Uterus (tissue), 4 donors: Measurements from ENCODE around the gene SASS6. TPM values are rescaled to one million over a fixed set of nuclear protein-coding genes. Genes with fewer than 3 reads are reported as not detected.

Source experiments
- DNase-seq, 2 donors: peaks; one replicate each; pipeline ENCODE4 v3.0.0-alpha.2; 2019 to 2020
- H3K27ac ChIP-seq, 2 donors: fragments of 200-600 bp; sonication (generic); 1 replicate in 1 of 2; 2 replicates in 1 of 2; pipeline ENCODE4 v1.5.1; 2016 to 2018
- H3K27me3 ChIP-seq, 2 donors: fragments of 200-600 bp; sonication (generic); one replicate each; pipeline ENCODE4 v1.5.1; 2018 to 2019; ENCODE audit warnings: control low read depth in 1 of 2
- H3K36me3 ChIP-seq, 2 donors: fragments of 200-600 bp; sonication (generic); one replicate each; pipeline ENCODE4 v1.5.1; 2019; ENCODE audit warnings: control low read depth in 1 of 2
- H3K4me1 ChIP-seq, 2 donors: fragments of 200-600 bp; sonication (generic); one replicate each; pipeline ENCODE4 v1.5.1; 2018 to 2019; ENCODE audit warnings: control low read depth in 1 of 2
- H3K4me3 ChIP-seq, 2 donors: fragments of 200-600 bp; sonication (generic); 1 replicate in 1 of 2; 2 replicates in 1 of 2; pipeline ENCODE4 v1.5.1; 2018 to 2019; ENCODE audit warnings: mild to moderate bottlenecking in 1 of 2
- H3K9me3 ChIP-seq, 2 donors: fragments of 200-600 bp; sonication (generic); one replicate each; pipeline ENCODE4 v1.5.1; 2019; ENCODE audit warnings: control low read depth in 1 of 2
- POLR2A ChIP-seq, 2 donors: fragments of 450-650 bp; IDR thresholded peaks; one replicate each; pipeline ENCODE4 v1.6.1; 2016; ENCODE audit warnings: antibody characterized with exemption in 2 of 2, mild to moderate bottlenecking in 1 of 2, moderate library complexity in 1 of 2
- intact Hi-C: fragments of 100-400 bp; cut with DNase I; formaldehyde crosslinking; loops from one replicate; pipeline ENCODE4 v1.15.1; 2023; ENCODE audit warnings: low total_unique reads
- total RNA-seq, 4 donors: library from RNA; depleted of rRNA in 3 of 4; stranded (reverse); fragments of >200 nt in 3 of 4; gene quantifications; one replicate each; pipeline versions ENCODE4 v1.1.0 to v1.2.4, GENCODE V29; 2014 to 2023
- TF ChIP-seq, protein P1 (sequence below), 4 experiments: fragments of 200-600 bp in 2 of 4; fragments of 450-650 bp in 2 of 4; sonication (generic) in 2 of 4; IDR thresholded peaks; one replicate each; pipeline ENCODE4 v1.5.1; 2016 to 2019; ENCODE audit warnings: antibody characterized with exemption in 4 of 4, mild to moderate bottlenecking in 2 of 4, moderate library complexity in 1 of 4
- donor health status: DM: yes; HTN: yes; CAD: no.

SASS6 gene
- total RNA-seq, 4 donors from 2014 or later: 0.77 to 7.6 (median 4.5) TPM

DNA sequence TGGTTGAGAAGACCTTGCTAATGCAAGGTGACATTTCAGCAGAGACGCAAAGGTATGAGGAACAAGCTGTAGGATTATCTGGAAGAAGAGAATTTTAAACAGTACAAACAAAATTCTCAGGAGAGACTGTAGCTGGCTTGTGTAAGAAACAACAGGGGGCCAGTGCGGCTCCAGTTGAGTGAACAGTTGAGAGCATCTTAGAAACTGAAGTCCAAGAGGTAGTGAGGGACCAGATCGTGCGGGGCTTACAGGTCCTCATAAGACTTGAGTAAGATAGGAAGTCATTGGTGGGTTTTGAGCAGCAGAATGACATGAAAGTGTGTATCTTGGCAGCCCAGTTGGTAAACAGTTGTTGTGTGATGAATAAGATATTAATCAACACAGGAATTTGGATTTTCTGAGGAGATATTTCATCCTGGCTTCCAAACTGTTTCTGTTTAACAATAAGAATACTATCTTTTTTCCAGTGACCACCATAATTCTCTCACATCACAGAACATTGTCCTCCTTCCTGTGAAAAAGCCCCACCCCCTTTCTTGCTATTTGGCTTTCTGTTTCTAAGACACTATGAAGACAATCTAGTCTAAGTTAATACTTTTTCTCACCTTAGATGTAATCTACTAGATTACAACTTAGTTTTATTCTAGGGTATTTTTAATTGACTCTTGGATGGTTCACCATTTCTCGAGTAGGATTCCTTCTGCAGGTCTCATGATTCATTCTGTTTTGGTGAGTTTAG lies 62.4 kb downstream of the SASS6 start:
- TF ChIP-seq, protein P1, sequence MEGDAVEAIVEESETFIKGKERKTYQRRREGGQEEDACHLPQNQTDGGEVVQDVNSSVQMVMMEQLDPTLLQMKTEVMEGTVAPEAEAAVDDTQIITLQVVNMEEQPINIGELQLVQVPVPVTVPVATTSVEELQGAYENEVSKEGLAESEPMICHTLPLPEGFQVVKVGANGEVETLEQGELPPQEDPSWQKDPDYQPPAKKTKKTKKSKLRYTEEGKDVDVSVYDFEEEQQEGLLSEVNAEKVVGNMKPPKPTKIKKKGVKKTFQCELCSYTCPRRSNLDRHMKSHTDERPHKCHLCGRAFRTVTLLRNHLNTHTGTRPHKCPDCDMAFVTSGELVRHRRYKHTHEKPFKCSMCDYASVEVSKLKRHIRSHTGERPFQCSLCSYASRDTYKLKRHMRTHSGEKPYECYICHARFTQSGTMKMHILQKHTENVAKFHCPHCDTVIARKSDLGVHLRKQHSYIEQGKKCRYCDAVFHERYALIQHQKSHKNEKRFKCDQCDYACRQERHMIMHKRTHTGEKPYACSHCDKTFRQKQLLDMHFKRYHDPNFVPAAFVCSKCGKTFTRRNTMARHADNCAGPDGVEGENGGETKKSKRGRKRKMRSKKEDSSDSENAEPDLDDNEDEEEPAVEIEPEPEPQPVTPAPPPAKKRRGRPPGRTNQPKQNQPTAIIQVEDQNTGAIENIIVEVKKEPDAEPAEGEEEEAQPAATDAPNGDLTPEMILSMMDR (IDR thresholded peaks at IDR 0.05): no peak
- TF ChIP-seq POLR2A (IDR thresholded peaks at IDR 0.05): no peak
- Histone ChIP-seq H3K4me3 (no peak overlapping the region), H3K27me3 (no peaks in the 10 kb centered on the region), H3K27ac (no peak overlapping the region), H3K9me3 (no peaks in the 10 kb centered on the region), H3K4me1 (no peaks in the 10 kb centered on the region), H3K36me3 (no peaks in the 10 kb centered on the region)
- no peak for DNase-seq
- intact Hi-C loops: no loop called here

DNA sequence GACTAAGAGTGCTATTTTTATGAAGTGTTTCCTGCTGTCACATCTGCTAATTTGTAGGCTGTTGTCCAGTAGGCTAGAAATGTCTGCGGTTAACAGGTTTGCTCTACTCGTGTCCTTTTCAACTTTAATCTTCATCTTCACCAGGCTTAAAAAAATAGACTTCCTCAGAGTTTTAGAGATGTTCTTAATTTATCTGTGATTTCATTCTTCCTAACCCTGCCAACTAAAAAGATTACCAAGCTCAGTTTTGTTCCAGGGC lies 66.8 kb downstream of the SASS6 start:
- peaks cover 0 to 6% of the 10 kb centered on the region in 2 donors for H3K36me3 ChIP-seq
- no peaks in the 10 kb centered on the region for H3K9me3 ChIP-seq
- intact Hi-C loops: no loop called here
- TF ChIP-seq, protein P1 (IDR thresholded peaks at IDR 0.05): no peak
- TF ChIP-seq POLR2A (IDR thresholded peaks at IDR 0.05): no peak
- no peak overlapping the region for H3K4me3 ChIP-seq
- no peak overlapping the region for H3K27ac ChIP-seq
- DNase-seq: no peak
- H3K27me3 ChIP-seq: no peaks in the 10 kb centered on the region
- H3K4me1 ChIP-seq: no peaks in the 10 kb centered on the region

DNA sequence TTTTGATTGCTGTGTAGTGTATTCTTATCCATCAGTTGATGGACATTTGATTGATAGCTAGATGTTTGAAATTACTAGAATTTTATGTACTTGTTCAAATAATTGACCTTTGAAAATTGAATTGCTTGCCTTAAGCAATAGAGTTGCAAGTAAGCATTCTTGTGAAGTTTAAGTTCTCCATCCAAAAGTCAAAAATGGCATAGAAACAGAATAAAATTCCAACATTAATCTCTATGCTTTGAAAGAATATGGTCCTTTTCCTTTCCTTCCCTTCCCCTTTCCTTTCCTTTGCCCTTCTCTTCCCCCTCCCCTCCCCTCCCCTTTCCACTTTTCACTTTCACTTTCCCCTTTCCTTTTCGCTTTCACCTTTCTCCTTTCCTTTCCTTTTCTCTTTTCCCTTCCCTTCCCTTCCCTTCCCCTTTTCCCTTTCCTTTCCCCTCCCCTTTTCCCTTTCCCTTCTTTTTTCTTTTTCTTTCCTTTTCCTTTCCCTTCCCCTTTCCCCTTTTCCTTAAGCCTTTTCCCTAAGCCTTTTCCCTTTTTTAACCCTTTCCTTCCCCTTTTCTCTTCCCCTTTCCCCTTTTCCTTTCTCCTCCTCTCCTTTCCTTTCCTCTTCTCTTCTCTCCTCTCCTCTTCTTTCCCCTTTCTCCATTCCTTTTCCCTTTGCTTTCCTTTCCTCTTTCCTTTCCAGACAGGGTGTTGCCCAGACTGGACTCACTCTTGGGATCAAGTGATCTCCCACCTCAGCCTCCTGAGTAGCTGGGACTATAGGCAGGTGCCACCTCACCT lies 67.4 kb downstream of the SASS6 start:
- TF ChIP-seq, protein P1 (IDR thresholded peaks at IDR 0.05): no peak
- no peak for TF ChIP-seq POLR2A (IDR thresholded peaks at IDR 0.05)
- Histone ChIP-seq H3K27me3 (no peaks in the 10 kb centered on the region), H3K4me3 (no peak overlapping the region), H3K9me3 (no peaks in the 10 kb centered on the region), H3K27ac (no peak overlapping the region), H3K36me3 (peaks cover 0 to 6% of the 10 kb centered on the region in 2 donors), H3K4me1 (no peaks in the 10 kb centered on the region)
- no peak for DNase-seq
- intact Hi-C loops: no loop called here

DNA sequence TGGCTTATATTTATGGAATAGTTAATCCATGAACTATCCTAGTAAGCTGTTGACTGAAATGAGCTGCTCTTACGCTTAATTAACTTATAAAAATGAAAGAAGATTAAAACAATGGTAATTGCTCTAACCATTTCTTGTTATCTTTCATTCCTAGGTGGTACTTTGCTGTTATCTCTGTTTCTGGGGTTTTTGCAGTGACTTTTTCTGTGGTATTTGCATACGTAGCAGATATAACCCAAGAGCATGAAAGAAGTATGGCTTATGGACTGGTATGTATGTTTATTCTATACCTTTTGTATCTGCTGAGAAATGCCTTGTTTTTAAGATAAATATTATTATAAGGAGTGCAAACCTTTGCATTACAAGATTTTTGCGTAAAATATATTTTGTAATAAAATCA lies 71.0 kb downstream of the SASS6 start:
- TF ChIP-seq, protein P1 (IDR thresholded peaks at IDR 0.05): no peak
- no peak for TF ChIP-seq POLR2A (IDR thresholded peaks at IDR 0.05)
- Histone ChIP-seq H3K4me1 (no peaks in the 10 kb centered on the region), H3K27me3 (no peaks in the 10 kb centered on the region), H3K36me3 (peaks cover 0 to 6% of the 10 kb centered on the region in 2 donors), H3K4me3 (no peak overlapping the region), H3K27ac (no peak overlapping the region), H3K9me3 (no peaks in the 10 kb centered on the region)
- intact Hi-C loops: no loop called here
- no peak for DNase-seq

DNA sequence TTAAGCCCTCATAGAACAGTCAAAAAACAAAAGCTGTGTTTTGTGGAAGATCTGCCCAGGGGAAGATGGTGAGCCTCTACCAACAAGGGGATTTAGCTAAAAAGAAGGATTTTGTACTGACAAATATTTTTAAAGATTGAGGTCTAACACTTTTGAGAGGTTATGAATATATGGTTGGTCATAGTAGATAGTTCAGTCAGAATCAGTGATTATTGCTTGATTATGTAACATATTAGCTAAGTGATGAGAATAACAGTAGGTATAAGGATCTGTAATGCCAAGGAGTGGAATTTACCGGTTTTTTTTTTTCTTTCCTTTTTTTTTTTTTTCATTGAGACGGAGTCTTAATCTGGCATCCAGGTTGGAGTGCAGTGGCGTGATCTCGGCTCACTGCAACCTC lies 79.0 kb downstream of the SASS6 start:
- TF ChIP-seq POLR2A (IDR thresholded peaks at IDR 0.05): no peak
- TF ChIP-seq, protein P1 (IDR thresholded peaks at IDR 0.05): no peak
- no peak overlapping the region for H3K4me3 ChIP-seq
- H3K36me3 ChIP-seq: no peaks in the 10 kb centered on the region
- no peaks in the 10 kb centered on the region for H3K9me3 ChIP-seq
- intact Hi-C loops: no loop called here
- DNase-seq: no peak
- H3K27me3 ChIP-seq: no peaks in the 10 kb centered on the region
- H3K4me1 ChIP-seq: no peaks in the 10 kb centered on the region
- H3K27ac ChIP-seq: no peak overlapping the region
